ENCODE measurements around the gene KIAA1217.

The KIAA1217 gene

DNA sequence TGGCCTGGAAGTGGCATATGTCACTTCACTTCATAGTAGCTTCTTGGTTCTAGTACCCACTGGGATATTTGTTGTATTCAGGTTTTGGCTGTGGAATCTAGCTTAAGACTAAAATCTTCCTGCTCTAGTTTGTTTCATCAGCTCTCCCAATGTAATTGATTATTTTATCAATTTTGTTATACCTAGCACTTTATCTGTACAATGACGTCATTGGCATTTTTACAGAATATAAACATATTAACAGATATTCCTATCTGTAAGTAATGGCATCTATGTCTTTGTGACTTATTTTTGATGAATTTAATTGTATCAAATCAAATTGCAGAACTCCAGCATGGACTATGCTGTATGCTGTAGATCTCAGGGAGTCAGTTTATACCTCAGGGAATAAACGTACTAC lies 19.7 kb downstream of the KIAA1217 start:
- Histone ChIP-seq H3K4me2 (ENCODE audit: insufficient read depth, low read length, poor library complexity, severe bottlenecking) (no peak overlapping the region), H3K14ac (ENCODE audit: low read length) (no peak overlapping the region), H2BK5ac (ENCODE audit: low read length) (no peak overlapping the region), H3K4ac (ENCODE audit: low read length) (no peak overlapping the region), H2AFZ (ENCODE audit: low read length) (no peak overlapping the region), H2AK5ac (ENCODE audit: low read depth, low read length) (no peak overlapping the region), H2BK120ac (ENCODE audit: low read depth, low read length) (no peak overlapping the region), H4K91ac (ENCODE audit: low read depth, low read length, poor library complexity) (no peak overlapping the region), H3K4me1 (ENCODE audit: control insufficient read depth in 2 of 2, insufficient read depth in 1 of 2, low read depth in 1 of 2, low read length in 2 of 2) (no peaks in the 10 kb centered on the region), H4K8ac (ENCODE audit: low read depth, low read length) (no peak overlapping the region), H3K36me3 (replicated peaks in 1 of 2; ENCODE audit: control insufficient read depth in 2 of 2, insufficient read depth in 2 of 2, low read length in 2 of 2) (no peaks in the 10 kb centered on the region), H3K18ac (ENCODE audit: low read length) (no peak overlapping the region), H3K27ac (replicated peaks; ENCODE audit: low read length) (no peak overlapping the region), H2BK15ac (ENCODE audit: low read length) (no peak overlapping the region), H3K27me3 (ENCODE audit: control insufficient read depth in 3 of 3, insufficient read depth in 3 of 3, low read depth in 1 of 3, low read length in 3 of 3) (no peaks in the 10 kb centered on the region), H2BK12ac (ENCODE audit: low read length) (no peak overlapping the region), H3K79me1 (ENCODE audit: low read depth, low read length) (peaks cover 3% of the 10 kb centered on the region), H3K4me3 (ENCODE audit: low read length in 2 of 2) (no peak overlapping the region), H3K9ac (ENCODE audit: low read depth, low read length, poor library complexity) (no peak overlapping the region), H3K9me3 (replicated peaks in 1 of 2; ENCODE audit: control insufficient read depth in 2 of 2, insufficient read depth in 1 of 2, low read depth in 1 of 2, low read length in 2 of 2) (no peaks in the 10 kb centered on the region), H3K23ac (ENCODE audit: low read depth, low read length, poor library complexity) (no peak overlapping the region)
- DNase-seq (ENCODE audit: low spot score): no peak
- WGBS, 2 donors (ENCODE audit: extremely low coverage in 2 of 2, insufficient read length in 2 of 2, insufficient replicate concordance in 1 of 2): no CpG with 5 or more reads among the region's 2 CpGs

DNA sequence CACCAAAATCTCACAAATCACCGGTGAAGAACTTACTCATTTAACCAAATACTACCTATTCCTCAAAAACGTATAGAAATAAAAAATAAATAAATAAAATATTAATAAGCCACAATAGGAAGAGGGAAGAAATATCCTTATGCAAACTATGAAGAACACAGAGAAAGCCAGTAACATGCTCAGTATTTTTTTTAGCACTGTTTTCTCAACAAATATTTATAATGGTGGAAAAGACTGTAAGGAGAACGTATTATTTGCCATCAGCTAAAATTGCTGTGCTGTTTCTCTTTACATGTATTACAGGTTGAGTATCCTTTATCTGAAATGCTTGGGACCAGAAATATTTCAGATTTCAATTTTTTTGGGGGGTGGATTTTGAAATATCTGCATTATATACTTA lies 21.0 kb downstream of the KIAA1217 start:
- H3K27me3 ChIP-seq (ENCODE audit: control insufficient read depth in 3 of 3, insufficient read depth in 3 of 3, low read depth in 1 of 3, low read length in 3 of 3): no peaks in the 10 kb centered on the region
- H3K36me3 ChIP-seq (replicated peaks in 1 of 2; ENCODE audit: control insufficient read depth in 2 of 2, insufficient read depth in 2 of 2, low read length in 2 of 2): no peaks in the 10 kb centered on the region
- no peak overlapping the region for H2BK15ac ChIP-seq (ENCODE audit: low read length)
- H4K91ac ChIP-seq (ENCODE audit: low read depth, low read length, poor library complexity): no peak overlapping the region
- H3K4me3 ChIP-seq (ENCODE audit: low read length in 2 of 2): no peak overlapping the region
- H3K79me1 ChIP-seq (ENCODE audit: low read depth, low read length): peaks cover 3% of the 10 kb centered on the region
- no peak overlapping the region for H2BK12ac ChIP-seq (ENCODE audit: low read length)
- no peak overlapping the region for H3K23ac ChIP-seq (ENCODE audit: low read depth, low read length, poor library complexity)
- DNase-seq (ENCODE audit: low spot score): no peak
- H3K9me3 ChIP-seq (replicated peaks in 1 of 2; ENCODE audit: control insufficient read depth in 2 of 2, insufficient read depth in 1 of 2, low read depth in 1 of 2, low read length in 2 of 2): no peaks in the 10 kb centered on the region
- no peak overlapping the region for H3K18ac ChIP-seq (ENCODE audit: low read length)
- H3K9ac ChIP-seq (ENCODE audit: low read depth, low read length, poor library complexity): no peak overlapping the region
- no peak overlapping the region for H3K27ac ChIP-seq (replicated peaks; ENCODE audit: low read length)
- H2AFZ ChIP-seq (ENCODE audit: low read length): no peak overlapping the region
- no peaks in the 10 kb centered on the region for H3K4me1 ChIP-seq (ENCODE audit: control insufficient read depth in 2 of 2, insufficient read depth in 1 of 2, low read depth in 1 of 2, low read length in 2 of 2)
- no peak overlapping the region for H2BK120ac ChIP-seq (ENCODE audit: low read depth, low read length)
- H3K14ac ChIP-seq (ENCODE audit: low read length): no peak overlapping the region
- H4K8ac ChIP-seq (ENCODE audit: low read depth, low read length): no peak overlapping the region
- no peak overlapping the region for H2AK5ac ChIP-seq (ENCODE audit: low read depth, low read length)
- 100% methylated on average over 1 of the region's 3 CpGs; no CpG with 5 or more reads in 1 of the 2 donors for WGBS, 2 donors (ENCODE audit: extremely low coverage in 2 of 2, insufficient read length in 2 of 2, insufficient replicate concordance in 1 of 2)
- no peak overlapping the region for H2BK5ac ChIP-seq (ENCODE audit: low read length)
- no peak overlapping the region for H3K4me2 ChIP-seq (ENCODE audit: insufficient read depth, low read length, poor library complexity, severe bottlenecking)
- no peak overlapping the region for H3K4ac ChIP-seq (ENCODE audit: low read length)

DNA sequence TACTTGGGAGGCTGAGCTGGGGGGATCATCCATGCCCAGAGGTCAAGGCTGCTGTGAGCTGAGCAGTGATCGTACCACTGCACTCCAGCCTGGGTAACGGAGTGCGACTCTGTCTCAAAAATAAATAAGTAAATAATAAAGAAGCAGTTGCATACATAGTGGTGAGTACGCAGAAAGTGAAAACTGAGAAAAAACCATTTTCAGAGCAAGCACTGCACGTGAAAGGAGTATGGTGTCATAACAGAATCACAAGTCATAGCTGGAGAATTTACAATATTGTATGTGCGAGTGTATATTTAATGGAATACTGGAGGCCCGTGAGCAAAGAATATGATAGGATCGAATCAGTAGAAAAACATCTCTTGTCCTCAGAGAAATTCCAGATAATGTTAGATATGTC lies 22.3 kb downstream of the KIAA1217 start:
- Histone ChIP-seq H3K4ac (ENCODE audit: low read length) (no peak overlapping the region), H2AK5ac (ENCODE audit: low read depth, low read length) (no peak overlapping the region), H3K14ac (ENCODE audit: low read length) (no peak overlapping the region), H3K23ac (ENCODE audit: low read depth, low read length, poor library complexity) (no peak overlapping the region), H2BK120ac (ENCODE audit: low read depth, low read length) (no peak overlapping the region), H2BK12ac (ENCODE audit: low read length) (no peak overlapping the region), H4K8ac (ENCODE audit: low read depth, low read length) (no peak overlapping the region), H3K4me3 (ENCODE audit: low read length in 2 of 2) (peak overlapping the region in 1 of 2 donors; percentile 30), H3K36me3 (replicated peaks in 1 of 2; ENCODE audit: control insufficient read depth in 2 of 2, insufficient read depth in 2 of 2, low read length in 2 of 2) (no peaks in the 10 kb centered on the region), H3K9me3 (replicated peaks in 1 of 2; ENCODE audit: control insufficient read depth in 2 of 2, insufficient read depth in 1 of 2, low read depth in 1 of 2, low read length in 2 of 2) (no peaks in the 10 kb centered on the region), H3K4me1 (ENCODE audit: control insufficient read depth in 2 of 2, insufficient read depth in 1 of 2, low read depth in 1 of 2, low read length in 2 of 2) (no peaks in the 10 kb centered on the region), H2BK15ac (ENCODE audit: low read length) (no peak overlapping the region), H2BK5ac (ENCODE audit: low read length) (no peak overlapping the region), H3K79me1 (ENCODE audit: low read depth, low read length) (peaks cover 3% of the 10 kb centered on the region), H3K27me3 (ENCODE audit: control insufficient read depth in 3 of 3, insufficient read depth in 3 of 3, low read depth in 1 of 3, low read length in 3 of 3) (no peaks in the 10 kb centered on the region), H4K91ac (ENCODE audit: low read depth, low read length, poor library complexity) (no peak overlapping the region), H3K18ac (ENCODE audit: low read length) (no peak overlapping the region), H3K4me2 (ENCODE audit: insufficient read depth, low read length, poor library complexity, severe bottlenecking) (no peak overlapping the region), H3K27ac (replicated peaks; ENCODE audit: low read length) (no peak overlapping the region), H2AFZ (ENCODE audit: low read length) (no peak overlapping the region), H3K9ac (ENCODE audit: low read depth, low read length, poor library complexity) (no peak overlapping the region)
- no peak for DNase-seq (ENCODE audit: low spot score)
- no CpG with 5 or more reads among the region's 8 CpGs for WGBS, 2 donors (ENCODE audit: extremely low coverage in 2 of 2, insufficient read length in 2 of 2, insufficient replicate concordance in 1 of 2)

DNA sequence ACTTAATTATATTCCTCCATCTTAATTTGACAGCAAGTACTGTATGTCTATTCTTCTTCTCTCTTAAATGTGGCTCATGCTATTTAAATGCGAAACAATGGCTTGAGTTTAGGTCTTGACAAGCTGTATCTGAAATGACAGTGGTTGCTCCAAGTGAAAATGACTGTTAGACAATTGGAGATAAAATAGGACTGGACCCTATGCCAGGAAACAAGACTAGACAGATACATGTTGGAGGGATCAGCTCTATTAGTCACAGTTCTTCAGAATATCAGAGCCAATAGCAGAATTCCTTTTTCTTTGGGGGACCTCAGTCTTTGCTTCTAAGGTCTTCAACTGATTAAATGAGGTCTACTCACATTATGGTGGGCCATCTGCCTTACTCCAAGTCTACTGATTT lies 25.8 kb downstream of the KIAA1217 start:
- Histone ChIP-seq H3K27ac (replicated peaks; ENCODE audit: low read length) (no peak overlapping the region), H3K18ac (ENCODE audit: low read length) (no peak overlapping the region), H2AFZ (ENCODE audit: low read length) (no peak overlapping the region), H3K4ac (ENCODE audit: low read length) (no peak overlapping the region), H2BK15ac (ENCODE audit: low read length) (no peak overlapping the region), H3K4me2 (ENCODE audit: insufficient read depth, low read length, poor library complexity, severe bottlenecking) (no peak overlapping the region), H3K4me1 (ENCODE audit: control insufficient read depth in 2 of 2, insufficient read depth in 1 of 2, low read depth in 1 of 2, low read length in 2 of 2) (peaks cover 6 to 13% of the 10 kb centered on the region in 2 donors), H4K91ac (ENCODE audit: low read depth, low read length, poor library complexity) (no peak overlapping the region), H2AK5ac (ENCODE audit: low read depth, low read length) (no peak overlapping the region), H3K23ac (ENCODE audit: low read depth, low read length, poor library complexity) (no peak overlapping the region), H2BK12ac (ENCODE audit: low read length) (no peak overlapping the region), H2BK5ac (ENCODE audit: low read length) (no peak overlapping the region), H2BK120ac (ENCODE audit: low read depth, low read length) (no peak overlapping the region), H3K9ac (ENCODE audit: low read depth, low read length, poor library complexity) (no peak overlapping the region), H3K4me3 (ENCODE audit: low read length in 2 of 2) (no peak overlapping the region), H3K36me3 (replicated peaks in 1 of 2; ENCODE audit: control insufficient read depth in 2 of 2, insufficient read depth in 2 of 2, low read length in 2 of 2) (no peaks in the 10 kb centered on the region), H3K9me3 (replicated peaks in 1 of 2; ENCODE audit: control insufficient read depth in 2 of 2, insufficient read depth in 1 of 2, low read depth in 1 of 2, low read length in 2 of 2) (no peaks in the 10 kb centered on the region), H4K8ac (ENCODE audit: low read depth, low read length) (no peak overlapping the region), H3K79me1 (ENCODE audit: low read depth, low read length) (peaks cover 3% of the 10 kb centered on the region), H3K14ac (ENCODE audit: low read length) (no peak overlapping the region), H3K27me3 (ENCODE audit: control insufficient read depth in 3 of 3, insufficient read depth in 3 of 3, low read depth in 1 of 3, low read length in 3 of 3) (no peaks in the 10 kb centered on the region)
- DNase-seq (ENCODE audit: low spot score): no peak
- no CpG with 5 or more reads among the region's 1 CpG for WGBS, 2 donors (ENCODE audit: extremely low coverage in 2 of 2, insufficient read length in 2 of 2, insufficient replicate concordance in 1 of 2)

Data from neuronal stem cell (in vitro differentiated cells).